SK-N-SH (cell line): ENCODE results near the gene MED27. TPM values are rescaled to one million over a fixed set of nuclear protein-coding genes. Genes with fewer than 3 reads are reported as not detected.

Experiments
- CTCF ChIA-PET: fragments of 300-600, 350-600 bp; formaldehyde crosslinking; extraction: SDS; loops from one replicate; lab custom pipeline; 2021; lab: Yijun Ruan, JAX
- POLR2A ChIA-PET: fragments of 350-600 bp; sonication (Branson Sonifier 250); formaldehyde crosslinking; extraction: SDS; loops from one replicate; lab custom pipeline; 2020; ENCODE audit warnings: antibody characterized with exemption, inconsistent platforms; lab: Yijun Ruan, JAX
- DNase-seq: peaks from one replicate; pipeline ENCODE4 v3.0.0; 2012
- H2AFZ ChIP-seq: fragments of 200-600 bp; sonication (generic); 2 replicates; pipeline ENCODE4 v1.8.1; 2016; ENCODE audit warnings: antibody characterized with exemption, mild to moderate bottlenecking, low read depth
- H3F3A ChIP-seq: fragments of 200-600 bp; sonication (generic); replicated peaks from 2 replicates; pipeline ENCODE3; 2016; ENCODE audit warnings: antibody characterized with exemption, mild to moderate bottlenecking; ENCODE audit not compliant: insufficient read depth
- H3K27ac ChIP-seq, 2 experiments: fragments of 200-500 bp in 1 of 2; fragments of 200-600 bp in 1 of 2; sonication (Bioruptor generic) in 1 of 2; sonication (generic), shearing (Covaris generic) in 1 of 2; 2 replicates each; pipeline versions ENCODE4 v1.5.1 to v1.6.1; 2014 to 2016; ENCODE audit warnings: low read depth in 2 of 2, inconsistent platforms in 1 of 2, low read length in 1 of 2, mild to moderate bottlenecking in 1 of 2, mixed read lengths in 1 of 2
- H3K27me3 ChIP-seq: fragments of 200-600 bp; sonication (generic), shearing (Covaris generic); 2 replicates; pipeline ENCODE4 v1.6.1; 2016; ENCODE audit warnings: mixed run types; ENCODE audit not compliant: insufficient read depth
- H3K36me3 ChIP-seq, 2 experiments: fragments of 200-500 bp in 1 of 2; fragments of 200-600 bp in 1 of 2; sonication (Bioruptor generic) in 1 of 2; sonication (generic) in 1 of 2; replicated peaks in 1 of 2; 2 replicates each; pipeline versions ENCODE3 to v1.5.1; 2014 to 2016; ENCODE audit warnings: low read length in 1 of 2, mild to moderate bottlenecking in 1 of 2; ENCODE audit not compliant: insufficient read depth in 2 of 2, control insufficient read depth in 1 of 2
- H3K4me1 ChIP-seq, 2 experiments: fragments of 200-500 bp in 1 of 2; fragments of 200-600 bp in 1 of 2; sonication (Bioruptor generic) in 1 of 2; sonication (generic), shearing (Covaris generic) in 1 of 2; 2 replicates each; pipeline versions ENCODE4 v1.5.1 to v1.6.1; 2014 to 2016; ENCODE audit warnings: low read depth in 1 of 2, low read length in 1 of 2, mixed run types in 1 of 2; ENCODE audit not compliant: insufficient read depth in 2 of 2, control insufficient read depth in 1 of 2
- H3K4me2 ChIP-seq: fragments of 200-600 bp; sonication (generic), shearing (Covaris generic); 2 replicates; pipeline ENCODE4 v1.6.1; 2017; ENCODE audit warnings: mixed run types
- H3K4me3 ChIP-seq, 2 experiments: fragments of 200-500 bp in 1 of 2; fragments of 200-600 bp in 1 of 2; sonication (Bioruptor generic) in 1 of 2; sonication (generic), shearing (Covaris generic) in 1 of 2; 2 replicates each; pipeline versions ENCODE4 v1.5.1 to v1.8.1; 2014 to 2016; ENCODE audit warnings: low read depth in 2 of 2, inconsistent platforms in 1 of 2, low read length in 1 of 2, mild to moderate bottlenecking in 1 of 2, mixed read lengths in 1 of 2, moderate library complexity in 1 of 2
- H3K79me2 ChIP-seq: fragments of 200-600 bp; sonication (generic); 2 replicates; pipeline ENCODE4 v1.8.1; 2017; ENCODE audit warnings: mild to moderate bottlenecking; ENCODE audit not compliant: insufficient read depth
- H3K9ac ChIP-seq: fragments of 200-600 bp; sonication (generic); 2 replicates; pipeline ENCODE4 v1.6.1; 2017; ENCODE audit warnings: mixed run types
- H3K9me2 ChIP-seq: fragments of 200-600 bp; sonication (generic); 2 replicates; pipeline ENCODE4 v1.6.1; 2017; ENCODE audit warnings: mixed run types
- H3K9me3 ChIP-seq: fragments of 200-600 bp; sonication (generic); 2 replicates; pipeline ENCODE4 v1.6.1; 2017; ENCODE audit warnings: mixed run types, mild to moderate bottlenecking, moderate library complexity
- H4K20me1 ChIP-seq: fragments of 200-600 bp; sonication (generic); 2 replicates; pipeline ENCODE4 v1.6.1; 2017; ENCODE audit warnings: mild to moderate bottlenecking, mixed run types; ENCODE audit not compliant: insufficient read depth
- CHD2 ChIP-seq: fragments of 150-350 bp; IDR thresholded peaks from 2 replicates; pipeline ENCODE4 v1.6.1; 2018; ENCODE audit warnings: low read length; ENCODE audit not compliant: partially characterized antibody
- ELF1 ChIP-seq: IDR thresholded peaks from 2 replicates; pipeline ENCODE4 v1.4.0; 2012
- EP300 ChIP-seq, 2 experiments: IDR thresholded peaks; 2 replicates each; pipeline versions ENCODE4 v1.4.0 to v1.6.1; 2012; ENCODE audit warnings: borderline replicate concordance in 1 of 2, low read depth in 1 of 2, low read length in 1 of 2
- EZH2phosphoT487 ChIP-seq: fragments of 200-600 bp; sonication (generic); IDR thresholded peaks from 2 replicates; pipeline ENCODE4 v1.6.1; 2017; ENCODE audit warnings: low read depth, mixed run types, mild to moderate bottlenecking, antibody characterized with exemption, moderate library complexity, borderline replicate concordance
- FOSL2 ChIP-seq: IDR thresholded peaks from 2 replicates; pipeline ENCODE4 v1.4.0; 2012; ENCODE audit warnings: low read depth, mild to moderate bottlenecking, moderate library complexity, borderline replicate concordance
- FOXJ3 ChIP-seq: sonication (generic); formaldehyde crosslinking; IDR thresholded peaks from 2 replicates; pipeline ENCODE4 v1.5.1; 2020; ENCODE audit warnings: mild to moderate bottlenecking, missing genetic modification reagents
- GABPA ChIP-seq: IDR thresholded peaks from 2 replicates; pipeline ENCODE4 v1.4.0; 2012; ENCODE audit warnings: low read depth, mild to moderate bottlenecking
- GATA2 ChIP-seq: sonication (generic); formaldehyde crosslinking; IDR thresholded peaks from 2 replicates; pipeline ENCODE4 v1.5.0; 2020; ENCODE audit warnings: mild to moderate bottlenecking, missing genetic modification reagents
- JUND ChIP-seq: IDR thresholded peaks from 2 replicates; pipeline ENCODE4 v1.4.0; 2012
- MEF2A ChIP-seq: IDR thresholded peaks from 2 replicates; pipeline ENCODE4 v1.4.0; 2012; ENCODE audit warnings: low read depth, borderline replicate concordance
- NFIC ChIP-seq: IDR thresholded peaks from 2 replicates; pipeline ENCODE4 v1.4.0; 2012; ENCODE audit warnings: borderline replicate concordance
- NRF1 ChIP-seq: IDR thresholded peaks from 2 replicates; pipeline ENCODE4 v1.6.1; 2012; ENCODE audit warnings: low read depth, mild to moderate bottlenecking, low read length
- POLR2AphosphoS5 ChIP-seq: IDR thresholded peaks from 2 replicates; pipeline ENCODE4 v1.6.1; 2012; ENCODE audit warnings: low read depth, low read length
- RAD21 ChIP-seq: IDR thresholded peaks from 2 replicates; pipeline ENCODE4 v1.6.1; 2012; ENCODE audit warnings: mild to moderate bottlenecking, low read length
- RFX5 ChIP-seq: IDR thresholded peaks from 2 replicates; pipeline ENCODE4 v1.6.1; 2012; ENCODE audit warnings: mild to moderate bottlenecking, improper control_type of control experiment, low read length
- RXRA ChIP-seq: IDR thresholded peaks from 2 replicates; pipeline ENCODE4 v1.4.0; 2012; ENCODE audit warnings: low read depth, mild to moderate bottlenecking, borderline replicate concordance
- SIN3A ChIP-seq: IDR thresholded peaks from 2 replicates; pipeline ENCODE4 v1.6.1; 2012; ENCODE audit warnings: low read depth, mild to moderate bottlenecking, low read length, moderate library complexity, borderline replicate concordance
- SMC3 ChIP-seq: IDR thresholded peaks from 2 replicates; pipeline ENCODE4 v1.6.1; 2012; ENCODE audit warnings: low read depth, low read length, improper control_type of control experiment
- TAF1 ChIP-seq: IDR thresholded peaks from 2 replicates; pipeline ENCODE4 v1.6.1; 2012; ENCODE audit warnings: low read depth, mild to moderate bottlenecking, low read length, moderate library complexity, borderline replicate concordance
- TCF12 ChIP-seq: IDR thresholded peaks from 2 replicates; pipeline ENCODE4 v1.4.0; 2012
- YY1 ChIP-seq: IDR thresholded peaks from 2 replicates; pipeline ENCODE4 v1.4.0; 2012; ENCODE audit warnings: low read depth, mild to moderate bottlenecking
- WGBS: methylation state at CpG from one replicate; pipeline ENCODE4 v1.1.6; 2017; ENCODE audit warnings: low lambda C conversion rate; 5-methylcytosine and 5-hydroxymethylcytosine counted together
- polyA plus RNA-seq, 3 experiments: library from polyadenylated mRNA; depleted of rRNA; stranded (reverse); fragments of >200 nt; gene quantifications; 2 replicates each; pipeline ENCODE4 v1.2.3, GENCODE V29; 2012
- TF ChIP-seq, protein P1 (sequence below): IDR thresholded peaks from 2 replicates; pipeline ENCODE4; 2012
- TF ChIP-seq, protein P2 (sequence below): IDR thresholded peaks from 2 replicates; pipeline ENCODE4 v1.4.0; 2012; ENCODE audit warnings: low read depth, borderline replicate concordance
- TF ChIP-seq, protein P3 (sequence below): fragments of 200-600 bp; sonication (generic); IDR thresholded peaks from 2 replicates; pipeline ENCODE4 v1.6.1; 2017; ENCODE audit warnings: antibody characterized with exemption, mild to moderate bottlenecking, moderate library complexity
- TF ChIP-seq, protein P4 (sequence below): fragments of 150-350 bp; IDR thresholded peaks from 2 replicates; pipeline ENCODE4 v1.6.1; 2017; ENCODE audit warnings: antibody characterized with exemption, low read length, low read depth, borderline replicate concordance
- TF ChIP-seq, protein P5 (sequence below): IDR thresholded peaks from 2 replicates; pipeline ENCODE4 v1.4.0; 2012; ENCODE audit warnings: low read depth, borderline replicate concordance
- TF ChIP-seq, protein P6 (sequence below): fragments of 150-350 bp; IDR thresholded peaks from 2 replicates; pipeline ENCODE4 v1.6.1; 2016; ENCODE audit warnings: mild to moderate bottlenecking, low read depth, low read length

MED27 gene
- polyA plus RNA-seq, 1 of the 3 experiments (the other 2 are of a cell fraction) = 35.0 TPM

DNA sequence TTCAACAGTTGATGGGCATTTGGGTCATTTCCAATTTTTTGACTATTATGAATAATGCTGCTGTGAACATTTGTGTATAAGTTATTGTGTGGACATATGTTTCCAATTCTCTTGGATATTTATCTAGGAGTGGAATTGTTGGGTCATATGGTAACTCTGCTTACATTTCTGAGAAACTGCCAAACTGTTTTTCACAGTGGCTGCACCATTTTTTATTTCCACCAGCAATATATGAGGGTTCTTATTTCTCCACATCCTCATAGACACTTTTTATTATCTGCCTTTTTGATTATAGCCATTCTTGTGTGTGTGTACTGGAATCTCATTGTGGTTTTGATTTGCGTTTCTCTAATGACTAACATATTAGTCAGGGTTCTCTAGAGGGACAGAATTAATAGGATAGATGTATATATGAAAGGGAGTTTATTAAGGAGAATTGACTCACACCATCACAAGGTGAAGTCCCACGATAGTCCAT, 14.7 kb upstream of the MED27 start:
- Histone ChIP-seq H3K4me3 (no peak overlapping the region), H3K27me3 (peaks cover 14% of the 10 kb centered on the region; the same call in 1 of the 2 replicates), H3F3A (peaks cover 14% of the 10 kb centered on the region), H3K9me2 (no peaks in the 10 kb centered on the region), H3K4me2 (peak overlapping the region; percentile 55; the same call in 1 of the 2 replicates), H4K20me1 (no peaks in the 10 kb centered on the region), H3K9ac (no peak overlapping the region), H2AFZ (no peak overlapping the region), H3K9me3 (no peaks in the 10 kb centered on the region), H3K36me3 (no peaks in the 10 kb centered on the region), H3K27ac (peak overlapping the region in 1 of 2 experiments; percentile 60; a peak in 2 of 4 replicates), H3K79me2 (no peaks in the 10 kb centered on the region), H3K4me1 (peaks cover 6 to 9% of the 10 kb centered on the region in 2 experiments; a peak in 2 of 4 replicates)
- CTCF ChIA-PET = interaction anchor here (2.1 kb wide), 1 partner anchor 10 kb away, joined by 6 read pairs; no protein-coding TSS in a partner anchor
- DNase-seq = no peak
- 2% methylated on average over 2 of the region's 2 CpGs for WGBS
- POLR2A ChIA-PET = no interaction called here
- TF ChIP-seq NRF1 (no peak), FOSL2 (peak; percentile 52), MEF2A (no peak), NFIC (peak; percentile 81), ELF1 (no peak), RFX5 (no peak), FOXJ3 (CRISPR knock-in tag) (no peak), TAF1 (no peak), GATA2 (CRISPR knock-in tag) (peak; percentile 30; the same call in 1 of the 2 replicates), GABPA (no peak), JUND (peak; percentile 63), CHD2 (no peak), TCF12 (peak; percentile 95), POLR2AphosphoS5 (0 out of 2 replicates have a peak, but pooled peaks have one; percentile 19), RAD21 (peak; percentile 2; the same call in 1 of the 2 replicates), EP300 (IDR thresholded peaks at IDR 0.05; ENCODE audit: borderline replicate concordance in 1 of 2, low read depth in 1 of 2, low read length in 1 of 2) (peak; percentile 45 to 52; a peak in 3 of 4 replicates), SIN3A (no peak), SMC3 (no peak), RXRA (peak; percentile 65; the same call in 1 of the 2 replicates), YY1 (no peak), EZH2phosphoT487 (no peak)
- TF ChIP-seq, protein P1, sequence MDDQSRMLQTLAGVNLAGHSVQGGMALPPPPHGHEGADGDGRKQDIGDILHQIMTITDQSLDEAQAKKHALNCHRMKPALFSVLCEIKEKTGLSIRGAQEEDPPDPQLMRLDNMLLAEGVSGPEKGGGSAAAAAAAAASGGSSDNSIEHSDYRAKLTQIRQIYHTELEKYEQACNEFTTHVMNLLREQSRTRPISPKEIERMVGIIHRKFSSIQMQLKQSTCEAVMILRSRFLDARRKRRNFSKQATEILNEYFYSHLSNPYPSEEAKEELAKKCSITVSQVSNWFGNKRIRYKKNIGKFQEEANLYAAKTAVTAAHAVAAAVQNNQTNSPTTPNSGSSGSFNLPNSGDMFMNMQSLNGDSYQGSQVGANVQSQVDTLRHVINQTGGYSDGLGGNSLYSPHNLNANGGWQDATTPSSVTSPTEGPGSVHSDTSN = peak; percentile 80
- TF ChIP-seq, protein P2, sequence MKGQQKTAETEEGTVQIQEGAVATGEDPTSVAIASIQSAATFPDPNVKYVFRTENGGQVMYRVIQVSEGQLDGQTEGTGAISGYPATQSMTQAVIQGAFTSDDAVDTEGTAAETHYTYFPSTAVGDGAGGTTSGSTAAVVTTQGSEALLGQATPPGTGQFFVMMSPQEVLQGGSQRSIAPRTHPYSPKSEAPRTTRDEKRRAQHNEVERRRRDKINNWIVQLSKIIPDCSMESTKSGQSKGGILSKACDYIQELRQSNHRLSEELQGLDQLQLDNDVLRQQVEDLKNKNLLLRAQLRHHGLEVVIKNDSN = no peak
- TF ChIP-seq, protein P3, sequence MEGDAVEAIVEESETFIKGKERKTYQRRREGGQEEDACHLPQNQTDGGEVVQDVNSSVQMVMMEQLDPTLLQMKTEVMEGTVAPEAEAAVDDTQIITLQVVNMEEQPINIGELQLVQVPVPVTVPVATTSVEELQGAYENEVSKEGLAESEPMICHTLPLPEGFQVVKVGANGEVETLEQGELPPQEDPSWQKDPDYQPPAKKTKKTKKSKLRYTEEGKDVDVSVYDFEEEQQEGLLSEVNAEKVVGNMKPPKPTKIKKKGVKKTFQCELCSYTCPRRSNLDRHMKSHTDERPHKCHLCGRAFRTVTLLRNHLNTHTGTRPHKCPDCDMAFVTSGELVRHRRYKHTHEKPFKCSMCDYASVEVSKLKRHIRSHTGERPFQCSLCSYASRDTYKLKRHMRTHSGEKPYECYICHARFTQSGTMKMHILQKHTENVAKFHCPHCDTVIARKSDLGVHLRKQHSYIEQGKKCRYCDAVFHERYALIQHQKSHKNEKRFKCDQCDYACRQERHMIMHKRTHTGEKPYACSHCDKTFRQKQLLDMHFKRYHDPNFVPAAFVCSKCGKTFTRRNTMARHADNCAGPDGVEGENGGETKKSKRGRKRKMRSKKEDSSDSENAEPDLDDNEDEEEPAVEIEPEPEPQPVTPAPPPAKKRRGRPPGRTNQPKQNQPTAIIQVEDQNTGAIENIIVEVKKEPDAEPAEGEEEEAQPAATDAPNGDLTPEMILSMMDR = no peak
- TF ChIP-seq, protein P4, sequence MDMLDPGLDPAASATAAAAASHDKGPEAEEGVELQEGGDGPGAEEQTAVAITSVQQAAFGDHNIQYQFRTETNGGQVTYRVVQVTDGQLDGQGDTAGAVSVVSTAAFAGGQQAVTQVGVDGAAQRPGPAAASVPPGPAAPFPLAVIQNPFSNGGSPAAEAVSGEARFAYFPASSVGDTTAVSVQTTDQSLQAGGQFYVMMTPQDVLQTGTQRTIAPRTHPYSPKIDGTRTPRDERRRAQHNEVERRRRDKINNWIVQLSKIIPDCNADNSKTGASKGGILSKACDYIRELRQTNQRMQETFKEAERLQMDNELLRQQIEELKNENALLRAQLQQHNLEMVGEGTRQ = no peak
- TF ChIP-seq, protein P5, sequence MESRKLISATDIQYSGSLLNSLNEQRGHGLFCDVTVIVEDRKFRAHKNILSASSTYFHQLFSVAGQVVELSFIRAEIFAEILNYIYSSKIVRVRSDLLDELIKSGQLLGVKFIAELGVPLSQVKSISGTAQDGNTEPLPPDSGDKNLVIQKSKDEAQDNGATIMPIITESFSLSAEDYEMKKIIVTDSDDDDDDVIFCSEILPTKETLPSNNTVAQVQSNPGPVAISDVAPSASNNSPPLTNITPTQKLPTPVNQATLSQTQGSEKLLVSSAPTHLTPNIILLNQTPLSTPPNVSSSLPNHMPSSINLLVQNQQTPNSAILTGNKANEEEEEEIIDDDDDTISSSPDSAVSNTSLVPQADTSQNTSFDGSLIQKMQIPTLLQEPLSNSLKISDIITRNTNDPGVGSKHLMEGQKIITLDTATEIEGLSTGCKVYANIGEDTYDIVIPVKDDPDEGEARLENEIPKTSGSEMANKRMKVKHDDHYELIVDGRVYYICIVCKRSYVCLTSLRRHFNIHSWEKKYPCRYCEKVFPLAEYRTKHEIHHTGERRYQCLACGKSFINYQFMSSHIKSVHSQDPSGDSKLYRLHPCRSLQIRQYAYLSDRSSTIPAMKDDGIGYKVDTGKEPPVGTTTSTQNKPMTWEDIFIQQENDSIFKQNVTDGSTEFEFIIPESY = 0 out of 2 replicates have a peak, but pooled peaks have one; percentile 44
- TF ChIP-seq, protein P6, sequence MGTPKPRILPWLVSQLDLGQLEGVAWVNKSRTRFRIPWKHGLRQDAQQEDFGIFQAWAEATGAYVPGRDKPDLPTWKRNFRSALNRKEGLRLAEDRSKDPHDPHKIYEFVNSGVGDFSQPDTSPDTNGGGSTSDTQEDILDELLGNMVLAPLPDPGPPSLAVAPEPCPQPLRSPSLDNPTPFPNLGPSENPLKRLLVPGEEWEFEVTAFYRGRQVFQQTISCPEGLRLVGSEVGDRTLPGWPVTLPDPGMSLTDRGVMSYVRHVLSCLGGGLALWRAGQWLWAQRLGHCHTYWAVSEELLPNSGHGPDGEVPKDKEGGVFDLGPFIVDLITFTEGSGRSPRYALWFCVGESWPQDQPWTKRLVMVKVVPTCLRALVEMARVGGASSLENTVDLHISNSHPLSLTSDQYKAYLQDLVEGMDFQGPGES = no peak
